ENCODE results near the gene AP1M2.

AP1M2 gene

DNA sequence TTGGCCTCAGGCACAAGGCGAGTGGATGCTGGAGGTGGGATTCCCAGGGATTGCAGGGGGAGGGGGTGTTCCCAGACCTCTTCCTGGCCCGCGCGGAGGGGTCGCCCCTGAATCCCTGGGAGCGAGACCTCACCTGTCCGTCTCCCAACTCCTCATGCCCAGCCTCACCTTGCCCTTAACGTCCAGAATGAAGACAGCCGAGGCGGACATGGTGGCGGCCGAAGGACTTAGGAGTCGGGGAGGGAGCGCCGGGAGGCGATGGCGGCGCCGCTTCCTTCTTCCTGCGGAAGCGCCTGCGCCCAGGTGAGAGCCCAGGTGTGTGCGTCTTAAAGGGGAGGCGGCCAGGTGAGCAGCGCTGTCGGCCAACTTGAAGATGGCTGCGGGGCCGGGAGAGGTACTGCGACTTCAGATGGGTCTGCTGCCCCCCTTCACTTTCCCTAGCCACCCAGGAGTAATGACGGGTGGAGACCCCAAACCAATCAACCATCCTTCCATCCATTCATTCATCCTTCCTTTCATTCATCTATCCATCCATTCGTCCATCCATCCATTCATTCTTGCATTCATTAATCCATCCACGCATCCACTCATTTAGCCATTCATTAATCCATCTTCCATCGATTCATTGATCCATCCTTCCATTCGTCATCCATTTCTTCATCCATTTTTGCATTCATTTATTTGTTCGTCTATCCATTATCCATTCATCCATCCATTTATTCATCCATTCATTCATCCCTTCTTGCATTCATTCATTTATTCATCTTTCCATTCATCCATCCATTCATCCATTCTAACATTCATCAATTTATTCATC lies at the start of gene AP1M2:
Gene AP1M2 (minus strand): TSS at position 291 of the 817 bp plus-strand sequence. CDS start 81 bp downstream, at position 210.
- no peak for DNase-seq (ENCODE audit: low spot score)

DNA sequence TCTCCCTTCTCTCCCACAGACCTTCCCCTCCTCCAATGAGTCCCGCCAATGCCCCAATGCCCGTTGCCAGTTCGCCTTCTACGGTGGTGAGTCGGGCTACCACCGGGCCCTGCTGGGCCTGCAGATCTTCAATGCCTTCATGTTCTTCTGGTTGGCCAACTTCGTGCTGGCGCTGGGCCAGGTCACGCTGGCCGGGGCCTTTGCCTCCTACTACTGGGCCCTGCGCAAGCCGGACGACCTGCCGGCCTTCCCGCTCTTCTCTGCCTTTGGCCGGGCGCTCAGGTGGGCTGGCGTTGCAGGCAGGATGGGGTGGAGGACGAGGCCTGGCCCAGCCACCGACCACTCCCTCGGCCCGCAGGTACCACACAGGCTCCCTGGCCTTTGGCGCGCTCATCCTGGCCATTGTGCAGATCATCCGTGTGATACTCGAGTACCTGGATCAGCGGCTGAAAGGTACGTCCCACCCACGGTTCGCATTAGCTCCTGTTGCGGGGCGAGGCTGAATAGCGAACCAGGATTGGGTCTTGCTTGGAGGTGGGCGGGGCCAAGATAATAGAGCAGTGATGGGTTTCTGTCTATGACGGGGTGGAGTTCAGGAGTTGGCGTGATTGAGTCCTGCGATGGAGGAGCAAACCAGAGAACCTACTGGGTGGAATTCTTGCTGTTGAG lies 49.3 kb upstream of the AP1M2 start:
- DNase-seq (ENCODE audit: low spot score), result no peak

DNA sequence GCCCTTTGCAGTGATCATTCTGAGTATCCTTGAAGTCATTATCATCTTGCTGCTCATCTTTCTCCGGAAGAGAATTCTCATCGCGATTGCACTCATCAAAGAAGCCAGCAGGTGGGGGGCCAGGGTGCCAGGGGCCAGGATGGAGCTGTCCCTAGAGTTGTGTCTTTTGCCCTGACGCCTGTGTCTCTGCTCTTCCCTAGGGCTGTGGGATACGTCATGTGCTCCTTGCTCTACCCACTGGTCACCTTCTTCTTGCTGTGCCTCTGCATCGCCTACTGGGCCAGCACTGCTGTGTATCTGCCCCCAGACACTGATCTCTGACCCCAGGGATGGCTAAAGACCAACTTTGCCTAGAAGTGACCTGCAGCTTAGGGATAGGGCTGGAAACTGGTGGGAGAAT lies 47.9 kb upstream of the AP1M2 start:
- DNase-seq (ENCODE audit: low spot score), result no peak

DNA sequence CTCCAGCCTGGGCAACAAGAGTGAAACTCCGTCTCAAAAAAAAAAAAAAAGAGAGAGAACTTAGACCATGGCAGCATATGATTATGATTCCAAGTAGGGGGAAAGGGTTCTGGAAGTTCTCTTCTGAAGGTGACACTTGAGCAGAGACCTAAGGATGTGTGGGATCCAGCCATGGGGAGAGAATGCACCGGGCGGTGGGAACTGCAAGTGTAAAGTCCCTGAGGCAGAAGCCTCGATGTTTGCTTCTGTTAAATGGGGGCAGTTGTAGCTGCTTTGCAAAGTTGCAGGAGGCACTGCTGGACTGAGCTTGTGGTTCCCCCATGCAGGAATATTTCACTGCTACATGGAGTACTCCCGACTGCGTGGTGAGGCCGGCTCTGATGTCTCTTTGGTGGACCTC lies 47.3 kb upstream of the AP1M2 start:
- no peak for DNase-seq (ENCODE audit: low spot score)

DNA sequence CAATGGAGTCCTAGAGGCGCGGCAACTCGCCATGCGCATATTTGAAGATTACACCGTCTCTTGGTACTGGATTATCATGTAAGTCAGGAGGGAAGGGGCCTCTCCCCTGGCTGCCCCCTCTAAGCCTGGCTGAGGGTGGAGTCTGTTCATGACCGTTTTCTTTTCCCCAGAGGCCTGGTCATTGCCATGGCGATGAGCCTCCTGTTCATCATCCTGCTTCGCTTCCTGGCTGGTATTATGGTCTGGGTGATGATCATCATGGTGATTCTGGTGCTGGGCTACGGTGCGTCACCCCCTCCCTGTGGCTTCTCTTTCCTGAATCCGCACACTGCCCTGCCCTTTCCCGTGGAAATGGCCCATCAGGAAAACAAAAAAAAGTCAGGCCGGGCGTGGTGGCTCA lies 44.8 kb upstream of the AP1M2 start:
- DNase-seq (ENCODE audit: low spot score), result no peak

DNA sequence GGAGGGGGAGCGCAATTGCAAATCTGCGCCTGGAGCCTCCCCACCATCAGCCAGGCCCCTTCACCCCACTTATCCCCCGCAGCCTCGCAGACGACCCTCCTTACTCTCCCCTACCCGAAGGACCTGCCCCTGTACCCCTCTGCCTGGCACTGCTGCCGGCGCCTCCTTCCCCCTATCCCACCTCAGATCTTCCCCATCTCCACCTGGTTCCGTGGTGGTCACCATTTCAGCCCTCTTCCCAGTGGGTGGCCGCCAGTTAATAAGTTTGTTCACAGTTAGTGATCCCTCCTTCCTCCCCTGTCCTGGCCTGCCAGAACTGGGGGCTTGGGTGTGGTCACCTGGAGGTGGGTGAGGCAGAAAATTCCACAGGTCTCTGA lies 38.6 kb upstream of the AP1M2 start:
- no peak for DNase-seq (ENCODE audit: low spot score)

DNA sequence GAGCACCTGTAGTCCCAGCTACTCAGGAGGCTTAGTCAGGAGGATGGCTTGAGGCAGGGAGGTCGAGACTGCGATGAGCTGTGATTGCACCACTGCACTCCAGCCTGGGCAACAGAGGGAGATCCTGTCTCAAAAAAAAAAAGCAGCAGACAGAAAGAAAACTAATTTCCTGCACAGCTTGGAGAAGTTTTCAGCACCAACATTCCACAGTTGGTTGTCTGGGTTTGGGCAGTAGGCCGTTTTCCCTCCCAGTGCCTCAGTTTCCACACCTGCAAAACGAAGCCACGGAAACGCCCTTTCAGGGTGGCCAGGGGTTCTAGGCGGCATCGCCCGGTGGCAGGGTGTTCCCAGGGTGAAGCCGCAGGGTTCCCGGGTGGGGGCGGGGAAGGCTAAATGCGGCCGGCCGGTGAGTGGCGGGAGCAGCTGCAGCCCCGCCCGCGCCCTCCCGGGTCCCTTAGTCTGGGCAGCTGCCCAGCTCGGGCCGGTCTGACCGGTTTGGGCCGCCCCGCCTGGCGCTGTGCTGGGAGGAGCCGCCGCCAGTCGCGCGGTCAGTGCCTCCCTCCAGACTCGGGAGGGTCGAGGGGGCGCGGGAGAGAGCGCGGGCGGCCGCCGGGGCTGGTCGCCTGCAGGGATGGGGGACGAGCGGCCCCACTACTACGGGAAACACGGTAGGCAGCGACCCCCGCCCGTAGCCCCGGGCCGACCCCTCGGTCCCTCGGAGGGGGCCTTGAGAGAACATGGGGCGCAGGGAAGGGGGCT lies 38.1 kb upstream of the AP1M2 start, which contains the start of gene SLC44A2:
Gene SLC44A2 (plus strand): TSS at position 551 of the 759 bp plus-strand sequence. CDS start 81 bp downstream, at position 632.
- no peak for DNase-seq (ENCODE audit: low spot score)

DNA sequence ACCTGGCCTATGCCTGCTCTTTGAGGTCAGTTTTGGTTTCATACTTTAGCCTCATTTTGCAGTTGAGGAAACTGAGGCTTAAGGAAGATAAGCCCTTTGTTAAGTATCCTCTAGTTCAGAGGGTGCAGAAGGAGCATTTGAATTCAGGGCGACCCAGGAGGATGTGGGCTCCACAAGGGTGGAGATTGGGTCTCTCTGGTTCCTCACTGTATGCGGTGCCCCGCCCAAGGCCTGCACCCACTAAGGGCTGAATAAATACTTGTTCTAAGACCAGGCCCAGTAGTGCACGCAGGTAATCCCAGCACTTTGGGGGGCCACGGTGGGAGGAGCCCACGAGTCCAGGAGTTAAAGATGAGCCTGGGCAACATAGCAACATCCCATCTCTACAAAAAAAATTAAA lies 37.5 kb upstream of the AP1M2 start:
- peak; percentile 33 for DNase-seq (ENCODE audit: low spot score)

DNA sequence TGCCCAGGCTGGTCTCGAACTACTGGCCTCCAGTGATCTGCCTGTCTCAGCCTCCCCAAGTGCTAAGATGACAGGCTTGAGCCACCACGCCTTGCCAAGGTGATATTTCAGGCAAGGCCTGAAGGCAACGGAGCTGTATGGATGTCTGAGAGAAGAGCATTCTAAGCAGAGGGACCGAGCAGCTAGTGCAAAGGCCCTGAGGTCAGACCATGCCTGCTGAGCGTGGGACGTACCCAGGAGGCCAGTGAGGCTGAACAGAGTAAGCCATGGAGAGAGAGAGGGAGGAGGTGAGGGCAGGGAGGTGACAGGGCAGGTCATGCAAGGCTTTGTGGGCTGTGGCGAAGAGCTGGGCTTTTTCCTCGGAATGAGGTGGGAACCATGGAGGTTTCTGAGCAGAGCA lies 34.9 kb upstream of the AP1M2 start:
- DNase-seq (ENCODE audit: low spot score), result no peak

DNA sequence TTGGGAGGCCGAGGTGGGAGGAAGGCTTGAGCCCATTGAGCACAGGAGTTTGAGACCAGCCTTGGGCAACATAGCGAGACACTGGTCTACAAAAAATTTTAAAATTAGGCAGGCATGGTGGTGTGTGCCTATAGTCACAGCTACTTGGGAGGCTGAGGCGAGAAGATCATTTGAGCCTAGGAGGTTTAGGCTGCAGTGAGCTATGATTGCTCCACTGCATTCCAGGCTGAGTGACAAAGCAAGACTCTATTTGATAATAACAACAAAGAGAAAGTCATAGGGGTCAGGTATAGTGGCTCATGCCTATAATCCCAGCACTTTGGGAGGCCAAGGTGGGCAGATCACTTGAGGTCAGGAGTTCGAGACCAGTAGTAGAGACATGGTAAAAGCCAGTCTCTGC lies 33.7 kb upstream of the AP1M2 start:
- DNase-seq (ENCODE audit: low spot score), result no peak

DNA sequence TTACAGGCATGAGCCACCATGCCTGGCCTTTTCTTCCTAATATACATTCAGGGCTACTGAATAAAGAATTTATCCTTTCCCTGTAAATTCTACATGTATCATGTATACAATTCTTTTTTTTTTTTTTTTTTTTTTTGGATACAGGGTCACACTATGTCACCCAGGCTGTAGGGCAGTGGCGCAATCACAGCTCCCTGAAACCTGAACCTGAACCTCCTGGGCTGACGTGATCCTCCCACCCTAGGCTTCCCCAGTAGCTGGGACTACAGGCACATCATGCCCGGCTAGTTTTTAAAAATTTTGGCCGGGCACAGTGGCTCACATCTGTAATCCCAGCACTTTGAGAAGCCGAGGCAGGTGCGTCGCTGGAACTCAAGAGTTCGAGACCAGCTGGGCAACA lies 31.7 kb upstream of the AP1M2 start:
- no peak for DNase-seq (ENCODE audit: low spot score)

DNA sequence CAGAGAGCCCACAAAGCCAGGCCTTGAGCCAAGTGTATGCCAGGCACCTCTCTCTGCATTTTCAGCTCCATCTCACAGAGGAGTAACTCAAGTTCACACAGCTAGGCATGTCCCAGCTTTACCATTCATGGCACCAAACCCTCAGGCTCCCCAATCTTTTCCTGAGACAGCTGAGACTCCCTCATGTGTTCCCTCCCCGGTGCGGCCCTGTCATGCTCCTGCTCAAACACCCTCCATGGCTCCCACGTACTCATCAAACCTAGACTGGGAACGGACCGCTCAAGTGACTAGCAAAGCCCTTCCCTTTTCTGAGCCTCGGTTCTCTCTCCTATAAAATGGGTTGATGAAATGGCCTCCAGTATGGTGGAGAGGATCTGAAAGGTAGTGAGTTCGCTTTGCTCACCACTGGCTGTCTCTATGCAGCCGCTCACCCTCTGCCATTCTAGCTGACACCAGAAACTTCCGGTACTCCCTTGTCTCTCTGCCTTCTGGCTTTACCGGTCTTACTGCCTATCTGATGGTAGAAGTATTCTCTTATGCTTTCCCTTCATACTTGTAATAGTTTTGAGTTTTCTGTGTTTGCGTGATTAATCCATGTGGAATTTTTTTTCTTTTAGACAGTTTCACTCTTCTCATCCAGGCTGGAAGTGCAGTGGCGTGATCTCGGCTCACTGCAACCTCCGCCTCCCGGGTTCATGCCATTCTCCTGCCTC lies 30.5 kb upstream of the AP1M2 start:
- DNase-seq (ENCODE audit: low spot score), result no peak

DNA sequence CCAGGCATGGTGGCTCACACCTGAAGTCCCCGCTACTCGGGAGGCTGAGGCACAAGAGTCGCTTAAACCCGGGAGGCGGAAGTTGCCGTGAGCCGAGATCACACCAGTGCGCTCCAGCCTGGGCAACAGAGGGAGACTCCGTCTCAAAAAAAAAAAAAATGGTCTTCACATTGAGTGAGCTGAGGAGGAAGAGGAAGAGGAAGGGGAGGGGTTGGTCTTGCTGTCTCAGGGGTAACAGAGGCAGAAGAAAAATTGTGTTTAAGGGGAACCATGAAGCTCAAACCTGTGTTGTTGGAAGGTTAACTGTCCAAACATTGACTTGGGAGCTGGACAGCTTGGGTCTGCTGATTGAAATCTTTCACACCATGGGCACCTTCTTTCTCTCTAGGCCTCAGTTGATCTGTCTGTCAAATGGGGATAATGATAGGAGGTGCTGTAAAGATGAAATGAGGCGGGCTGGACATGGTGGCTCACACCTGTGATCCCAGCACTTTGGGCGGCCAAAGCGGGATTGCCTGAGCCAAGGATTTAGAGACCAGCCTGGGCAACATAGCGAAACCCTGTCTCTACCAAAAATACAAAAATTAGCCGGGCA lies 28.4 kb upstream of the AP1M2 start:
- no peak for DNase-seq (ENCODE audit: low spot score)

DNA sequence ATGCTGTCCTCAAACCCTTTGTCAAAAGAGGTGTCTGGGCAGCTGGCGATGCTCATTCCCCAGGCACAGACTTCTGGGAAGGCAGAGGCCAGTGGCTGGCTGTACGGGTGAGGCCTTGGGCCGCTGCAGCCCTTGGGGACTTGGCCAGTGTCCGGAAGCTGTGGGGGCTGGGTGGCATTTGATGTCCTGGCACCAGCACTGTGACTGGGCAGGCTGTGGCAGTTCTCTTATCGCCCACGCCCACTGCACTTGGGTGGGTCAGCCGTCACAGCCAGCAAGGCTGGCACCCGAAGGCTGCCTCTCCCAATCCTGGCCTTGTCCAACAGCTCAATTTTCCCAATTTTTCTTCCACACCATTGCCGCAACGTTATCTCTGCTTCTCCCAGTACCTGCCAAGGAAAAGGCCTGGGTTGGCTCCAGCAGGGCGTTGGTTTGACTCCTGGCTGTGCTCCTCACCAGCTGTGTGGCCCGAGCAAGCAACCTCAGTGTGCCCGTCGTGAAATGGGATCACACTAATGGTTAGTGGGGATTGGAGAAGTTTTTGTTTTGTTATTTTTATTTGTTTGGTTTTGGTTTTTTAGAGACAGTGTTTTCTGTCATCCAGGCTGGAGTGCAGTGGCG lies 25.5 kb upstream of the AP1M2 start:
- no peak for DNase-seq (ENCODE audit: low spot score)

DNA sequence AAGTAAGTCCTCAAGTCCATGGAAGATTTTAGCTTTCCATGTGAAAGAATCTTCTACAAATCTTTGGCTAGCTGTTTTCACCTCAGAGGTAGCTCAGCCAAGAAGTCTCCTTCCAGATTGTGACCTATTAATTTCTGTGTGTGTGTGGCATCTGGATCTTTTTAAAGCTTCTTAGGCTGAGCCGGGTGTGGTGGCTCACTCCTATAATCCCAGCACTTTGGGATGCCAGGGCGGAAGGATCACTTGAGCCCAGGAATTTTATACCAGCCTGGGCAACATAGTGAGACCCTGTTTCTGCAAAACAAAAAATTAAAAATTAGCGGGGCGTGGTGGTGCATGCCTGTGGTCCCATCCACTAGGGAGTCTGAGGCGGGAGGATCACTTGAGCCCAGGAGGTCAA lies 24.8 kb upstream of the AP1M2 start:
- no peak for DNase-seq (ENCODE audit: low spot score)

DNA sequence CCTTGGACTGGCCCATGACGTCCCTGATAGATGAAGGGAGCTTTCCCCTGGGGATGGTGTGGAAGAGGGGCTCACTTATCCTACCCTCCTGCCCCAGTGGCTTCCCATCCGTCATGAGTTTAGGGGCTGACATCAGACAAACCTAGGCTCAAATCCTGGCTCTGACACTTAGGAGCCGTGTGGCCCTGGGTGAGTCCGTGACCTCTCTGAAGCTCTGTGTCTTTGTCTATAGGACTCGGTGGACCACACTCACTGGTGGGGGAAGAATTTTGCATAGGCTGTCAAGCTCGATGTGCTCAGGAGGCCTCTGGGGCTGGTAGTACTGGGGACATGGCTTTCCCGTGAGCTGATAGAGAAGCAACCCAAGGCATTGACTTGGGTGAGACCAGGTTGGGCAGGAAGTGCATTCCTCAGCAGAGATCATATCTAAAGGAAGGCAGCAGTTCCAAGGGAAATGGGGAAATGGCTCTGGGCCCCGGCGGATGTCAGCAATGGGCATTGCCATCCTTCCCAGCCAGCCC lies 17.4 kb upstream of the AP1M2 start:
- DNase-seq (ENCODE audit: low spot score), result peak; percentile 15

DNA sequence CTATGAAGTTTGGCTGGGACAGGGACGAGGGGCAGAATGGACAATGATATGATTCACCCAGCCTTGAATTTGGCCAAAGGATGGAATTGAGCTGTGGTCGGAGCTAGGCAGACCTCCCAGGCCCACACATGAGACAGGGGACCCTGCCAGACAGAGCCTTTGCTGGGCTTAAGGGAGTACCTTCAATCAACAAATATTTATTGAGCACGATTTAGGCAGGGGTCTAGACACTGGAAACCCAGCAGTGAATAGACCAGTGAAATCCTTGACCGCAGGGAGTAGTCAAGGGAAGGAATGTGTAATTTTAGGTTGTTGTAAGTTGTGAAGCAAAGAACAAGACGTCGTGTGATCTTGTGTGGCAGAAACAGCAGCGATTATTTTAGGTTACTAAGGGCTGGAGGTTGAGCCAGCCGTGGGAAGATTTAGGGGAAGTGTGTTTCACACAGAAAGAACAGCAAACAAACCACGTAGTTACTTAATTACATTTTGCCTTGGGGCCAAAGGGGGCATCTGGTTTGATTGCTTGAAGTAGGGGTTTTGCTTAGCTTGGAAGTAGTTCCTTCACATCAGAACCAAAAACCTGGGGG lies 16.9 kb upstream of the AP1M2 start:
- peak; percentile 62 for DNase-seq (ENCODE audit: low spot score)

DNA sequence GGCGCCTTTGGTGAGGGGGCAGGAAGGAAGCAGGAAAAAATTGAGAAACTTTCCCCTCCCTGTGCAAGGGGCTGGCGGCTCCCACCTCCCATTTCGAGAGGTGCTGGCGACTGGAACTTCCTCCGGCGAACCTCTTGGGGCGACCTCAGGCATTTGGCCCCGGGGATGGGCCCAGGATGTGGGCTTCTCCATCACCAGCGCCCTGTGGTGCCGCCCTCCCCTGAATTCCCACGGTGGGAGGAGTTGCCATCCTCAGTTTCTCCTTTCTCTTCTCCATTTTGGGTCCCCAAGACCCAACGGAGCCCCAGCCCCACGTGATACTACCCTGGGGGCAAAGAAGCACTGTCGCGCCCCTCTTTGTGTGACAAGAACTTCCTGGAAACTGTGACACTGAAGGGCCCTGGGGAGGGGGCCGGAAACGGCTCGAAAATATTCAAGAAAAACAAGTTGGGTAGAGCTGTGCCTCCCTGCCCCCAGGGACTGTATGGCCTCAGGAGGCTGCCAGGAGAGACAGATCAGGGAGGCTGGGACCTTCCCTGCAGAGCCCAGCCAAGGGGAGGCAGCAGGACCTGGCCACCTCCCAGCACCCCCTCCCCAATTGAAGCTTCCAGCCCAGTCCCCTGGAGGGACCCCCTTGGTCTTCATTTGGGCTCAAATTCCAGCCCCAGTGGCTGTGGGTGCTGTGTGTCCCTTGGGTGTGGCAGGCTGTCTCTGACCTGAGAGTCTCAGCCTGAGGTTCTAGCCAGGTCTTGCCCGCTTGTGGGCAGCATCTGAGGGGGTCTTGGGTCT lies 16.2 kb upstream of the AP1M2 start:
- peak; percentile 89 for DNase-seq (ENCODE audit: low spot score)

DNA sequence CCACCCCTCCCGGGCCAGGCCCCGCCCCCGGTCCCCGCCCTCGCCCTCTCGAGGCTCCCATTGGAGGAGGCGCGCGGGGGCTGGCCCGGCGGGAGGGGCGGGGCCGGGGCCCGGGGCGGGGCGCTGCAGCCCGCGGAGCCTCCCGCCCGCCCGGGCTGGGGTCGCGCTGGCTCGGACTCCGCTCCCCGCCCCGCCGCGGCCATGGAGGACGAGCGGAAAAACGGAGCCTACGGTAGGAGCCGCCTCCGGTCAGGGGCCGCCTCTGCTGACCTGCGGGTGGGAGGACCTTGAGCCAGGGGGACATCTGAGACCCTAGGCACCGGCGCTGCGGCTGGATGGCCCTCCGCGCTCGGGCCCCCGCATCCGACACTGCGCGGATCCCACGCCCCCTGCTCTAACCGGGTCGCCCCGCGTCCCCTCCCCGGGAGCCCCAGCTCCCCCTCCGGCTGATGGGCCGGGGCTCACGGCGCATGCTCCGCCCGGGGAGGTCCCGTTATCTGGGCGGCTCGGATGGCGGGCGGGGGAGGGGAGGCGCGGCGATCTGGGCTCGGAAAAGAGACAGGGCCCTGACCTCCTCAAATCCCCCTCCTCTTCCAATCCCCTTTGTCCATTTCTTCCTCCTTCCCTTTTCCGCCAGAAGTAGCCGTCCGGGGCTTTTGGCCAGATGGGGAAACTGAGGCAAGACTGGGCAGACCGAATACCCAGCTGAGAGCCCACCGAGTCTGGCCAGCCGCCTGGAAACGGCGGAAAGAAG lies 15.4 kb upstream of the AP1M2 start:
- DNase-seq (ENCODE audit: low spot score), result peak; percentile 88
